ENCODE data around the gene KRTAP1-3.

DNA sequence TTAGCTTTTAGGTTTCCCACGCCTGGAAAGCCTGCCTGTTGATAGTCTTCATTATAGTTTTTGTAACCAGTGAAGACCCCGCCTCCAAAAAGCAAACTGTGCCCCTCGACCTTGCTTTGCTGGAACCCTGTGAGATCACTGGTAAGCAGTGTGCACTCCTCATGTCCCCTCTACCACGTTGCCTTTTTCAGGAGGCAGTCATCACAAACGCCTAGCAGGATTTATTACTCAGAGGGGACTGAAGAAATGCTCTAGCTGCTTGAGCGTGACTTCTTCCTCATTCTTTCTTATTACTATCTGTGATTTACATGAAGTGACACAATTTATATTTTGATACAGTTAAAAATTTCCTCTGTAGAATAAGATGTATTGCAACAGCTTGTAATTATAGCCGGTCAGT lies 19.2 kb downstream of the KRTAP1-3 start:
- TF ChIP-seq EZH2 (IDR thresholded peaks at IDR 0.05; ENCODE audit: borderline replicate concordance, low read length), result no peak
- TF ChIP-seq, protein P1, sequence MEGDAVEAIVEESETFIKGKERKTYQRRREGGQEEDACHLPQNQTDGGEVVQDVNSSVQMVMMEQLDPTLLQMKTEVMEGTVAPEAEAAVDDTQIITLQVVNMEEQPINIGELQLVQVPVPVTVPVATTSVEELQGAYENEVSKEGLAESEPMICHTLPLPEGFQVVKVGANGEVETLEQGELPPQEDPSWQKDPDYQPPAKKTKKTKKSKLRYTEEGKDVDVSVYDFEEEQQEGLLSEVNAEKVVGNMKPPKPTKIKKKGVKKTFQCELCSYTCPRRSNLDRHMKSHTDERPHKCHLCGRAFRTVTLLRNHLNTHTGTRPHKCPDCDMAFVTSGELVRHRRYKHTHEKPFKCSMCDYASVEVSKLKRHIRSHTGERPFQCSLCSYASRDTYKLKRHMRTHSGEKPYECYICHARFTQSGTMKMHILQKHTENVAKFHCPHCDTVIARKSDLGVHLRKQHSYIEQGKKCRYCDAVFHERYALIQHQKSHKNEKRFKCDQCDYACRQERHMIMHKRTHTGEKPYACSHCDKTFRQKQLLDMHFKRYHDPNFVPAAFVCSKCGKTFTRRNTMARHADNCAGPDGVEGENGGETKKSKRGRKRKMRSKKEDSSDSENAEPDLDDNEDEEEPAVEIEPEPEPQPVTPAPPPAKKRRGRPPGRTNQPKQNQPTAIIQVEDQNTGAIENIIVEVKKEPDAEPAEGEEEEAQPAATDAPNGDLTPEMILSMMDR (conservative IDR thresholded peaks at IDR 0.05 in 1 of 2, IDR thresholded peaks at IDR 0.05 in 1 of 2; ENCODE audit: extremely low read depth in 1 of 2, insufficient read depth in 1 of 2, low read depth in 1 of 2, low read length in 2 of 2), result no peak

Data from mammary epithelial cell (primary cell).